ENCODE data around the gene LGR6. TPM values are rescaled to one million over a fixed set of nuclear protein-coding genes. Genes with fewer than 3 reads are reported as not detected.

The LGR6 gene
- total and polyA plus RNA-seq, 10 of the 15 experiments (the other 5 are each of a cell fraction or from before 2014, with no cell fraction given) = not detected

DNA sequence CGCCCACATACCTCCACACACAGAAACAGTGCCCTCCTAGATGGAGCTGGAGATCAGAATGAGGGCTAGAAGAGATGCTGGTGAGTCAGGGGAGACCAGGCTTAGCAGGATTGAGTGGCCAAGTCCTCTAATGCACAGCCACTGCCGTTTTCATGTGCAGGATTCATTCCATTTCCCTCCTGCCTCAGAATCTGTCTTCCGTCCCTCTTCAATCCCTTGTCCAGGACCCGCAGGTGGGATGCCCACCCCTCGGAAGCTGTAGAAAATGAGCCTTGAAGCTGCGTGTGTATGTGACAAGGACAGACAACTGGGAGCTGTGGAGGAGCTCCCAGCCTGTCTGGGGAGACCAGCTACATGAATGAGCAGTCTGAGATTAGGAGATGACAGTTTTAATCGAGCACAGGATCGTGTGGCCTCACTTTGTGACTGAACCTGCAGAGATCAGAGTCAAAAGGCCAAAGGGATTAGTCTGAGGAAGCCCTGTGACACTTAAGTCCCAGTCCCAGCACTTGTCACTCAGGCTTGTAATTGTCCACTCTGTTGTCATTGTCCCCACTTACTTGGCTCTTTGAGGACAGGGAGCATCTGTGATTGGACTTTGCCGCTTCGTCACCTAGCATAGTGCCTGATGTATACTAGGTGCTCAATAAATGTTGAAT lies 22.0 kb downstream of the LGR6 start:
- ATAC-seq (no peak), DNase-seq (ENCODE audit: low read depth, low spot score) (no peak), FAIRE-seq (no peak)
- Histone ChIP-seq H2AFZ (ENCODE audit: control insufficient read depth, low read depth, low read length) (no peak overlapping the region), H3K4me1 (ENCODE audit: control insufficient read depth, insufficient read depth, low read length) (no peaks in the 10 kb centered on the region), H3K27ac (ENCODE audit: control insufficient read depth, insufficient read depth) (no peak overlapping the region), H4K20me1 (ENCODE audit: control insufficient read depth, insufficient read depth) (no peaks in the 10 kb centered on the region), H3K79me2 (ENCODE audit: control insufficient read depth, insufficient read depth, low read length) (no peaks in the 10 kb centered on the region), H3K4me2 (ENCODE audit: control insufficient read depth, insufficient read depth) (no peak overlapping the region), H3K27me3 (replicated peaks in 1 of 2; ENCODE audit: control insufficient read depth in 2 of 2, insufficient read depth in 2 of 2, low read length in 1 of 2) (peaks cover 11 to 15% of the 10 kb centered on the region in 2 experiments), H3K36me3 (ENCODE audit: control insufficient read depth in 2 of 2, insufficient read depth in 2 of 2, low read length in 1 of 2) (no peaks in the 10 kb centered on the region), H3K9me3 (replicated peaks; ENCODE audit: control insufficient read depth, insufficient read depth, low read length) (no peaks in the 10 kb centered on the region), H3K9ac (ENCODE audit: control insufficient read depth, insufficient read depth, low read length) (no peak overlapping the region), H3K4me3 (no peak overlapping the region)
- intact Hi-C loops (cut with micrococcal nuclease; ENCODE audit: unreplicated experiment) (no loop called here), in situ Hi-C loops (cut with MboI) (no loop called here)
- ChIA-PET POLR2A (interaction anchor here (0.6 kb wide), 1 partner anchor 1289 kb away, joined by 3 read pairs; no protein-coding TSS in a partner anchor), SMC1A (ENCODE audit: uncharacterized antibody, unreplicated experiment) (interaction anchor here (1.3 kb wide), 1 partner anchor 9 kb away, joined by 3 read pairs; no protein-coding TSS in a partner anchor), RAD21 (ENCODE audit: unreplicated experiment) (no interaction called here), CTCF (interaction anchor here (1.2 to 1.4 kb wide), 2 partner anchors 31 to 52 kb away, joined by 3 read pairs; no protein-coding TSS in a partner anchor)
- BruUV-seq (replicated peaks) = no TSS peak
- TF ChIP-seq SIN3A (IDR thresholded peaks at IDR 0.05; ENCODE audit: low read depth, low read length) = no peak
- TF ChIP-seq PKNOX1 (IDR thresholded peaks at IDR 0.05) = no peak
- TF ChIP-seq BHLHE40 (IDR thresholded peaks at IDR 0.05; ENCODE audit: borderline replicate concordance in 1 of 2, low read depth in 2 of 2, low read length in 1 of 2) = no peak
- TF ChIP-seq MTA2 (IDR thresholded peaks at IDR 0.05; ENCODE audit: low read depth) = no peak
- TF ChIP-seq TCF7 (IDR thresholded peaks at IDR 0.05; ENCODE audit: borderline replicate concordance) = no peak
- 26% methylated on average over 10 of the region's 10 CpGs for WGBS (ENCODE audit: insufficient coverage, insufficient replicate concordance, low lambda C conversion rate, missing lambda C conversion rate)

GRCh38 chr1:202216691-202217090 lies 23.1 kb downstream of the LGR6 start:
- intact Hi-C loops (cut with micrococcal nuclease; ENCODE audit: unreplicated experiment) = no loop called here
- FAIRE-seq (no peak), ATAC-seq (no peak), DNase-seq (ENCODE audit: low read depth, low spot score) (no peak)
- no peak overlapping the region for H3K4me2 ChIP-seq (ENCODE audit: control insufficient read depth, insufficient read depth)
- no peaks in the 10 kb centered on the region for H3K36me3 ChIP-seq (ENCODE audit: control insufficient read depth in 2 of 2, insufficient read depth in 2 of 2, low read length in 1 of 2)
- H4K20me1 ChIP-seq (ENCODE audit: control insufficient read depth, insufficient read depth) = no peaks in the 10 kb centered on the region
- CTCF ChIA-PET = no interaction called here
- 23% methylated on average over 4 of the region's 4 CpGs for WGBS (ENCODE audit: insufficient coverage, insufficient replicate concordance, low lambda C conversion rate, missing lambda C conversion rate)
- RAD21 ChIA-PET (ENCODE audit: unreplicated experiment) = no interaction called here
- no peaks in the 10 kb centered on the region for H3K4me1 ChIP-seq (ENCODE audit: control insufficient read depth, insufficient read depth, low read length)
- no peak overlapping the region for H3K27ac ChIP-seq (ENCODE audit: control insufficient read depth, insufficient read depth)
- no peaks in the 10 kb centered on the region for H3K79me2 ChIP-seq (ENCODE audit: control insufficient read depth, insufficient read depth, low read length)
- SMC1A ChIA-PET (ENCODE audit: uncharacterized antibody, unreplicated experiment) = no interaction called here
- no peaks in the 10 kb centered on the region for H3K9me3 ChIP-seq (replicated peaks; ENCODE audit: control insufficient read depth, insufficient read depth, low read length)
- H3K9ac ChIP-seq (ENCODE audit: control insufficient read depth, insufficient read depth, low read length) = no peak overlapping the region
- no peak overlapping the region for H3K4me3 ChIP-seq
- in situ Hi-C loops (cut with MboI) = no loop called here
- H2AFZ ChIP-seq (ENCODE audit: control insufficient read depth, low read depth, low read length) = no peak overlapping the region
- POLR2A ChIA-PET = no interaction called here
- peaks cover 11 to 15% of the 10 kb centered on the region in 2 experiments for H3K27me3 ChIP-seq (replicated peaks in 1 of 2; ENCODE audit: control insufficient read depth in 2 of 2, insufficient read depth in 2 of 2, low read length in 1 of 2)
- no TSS peak for BruUV-seq (replicated peaks)
- TF ChIP-seq, protein P1, sequence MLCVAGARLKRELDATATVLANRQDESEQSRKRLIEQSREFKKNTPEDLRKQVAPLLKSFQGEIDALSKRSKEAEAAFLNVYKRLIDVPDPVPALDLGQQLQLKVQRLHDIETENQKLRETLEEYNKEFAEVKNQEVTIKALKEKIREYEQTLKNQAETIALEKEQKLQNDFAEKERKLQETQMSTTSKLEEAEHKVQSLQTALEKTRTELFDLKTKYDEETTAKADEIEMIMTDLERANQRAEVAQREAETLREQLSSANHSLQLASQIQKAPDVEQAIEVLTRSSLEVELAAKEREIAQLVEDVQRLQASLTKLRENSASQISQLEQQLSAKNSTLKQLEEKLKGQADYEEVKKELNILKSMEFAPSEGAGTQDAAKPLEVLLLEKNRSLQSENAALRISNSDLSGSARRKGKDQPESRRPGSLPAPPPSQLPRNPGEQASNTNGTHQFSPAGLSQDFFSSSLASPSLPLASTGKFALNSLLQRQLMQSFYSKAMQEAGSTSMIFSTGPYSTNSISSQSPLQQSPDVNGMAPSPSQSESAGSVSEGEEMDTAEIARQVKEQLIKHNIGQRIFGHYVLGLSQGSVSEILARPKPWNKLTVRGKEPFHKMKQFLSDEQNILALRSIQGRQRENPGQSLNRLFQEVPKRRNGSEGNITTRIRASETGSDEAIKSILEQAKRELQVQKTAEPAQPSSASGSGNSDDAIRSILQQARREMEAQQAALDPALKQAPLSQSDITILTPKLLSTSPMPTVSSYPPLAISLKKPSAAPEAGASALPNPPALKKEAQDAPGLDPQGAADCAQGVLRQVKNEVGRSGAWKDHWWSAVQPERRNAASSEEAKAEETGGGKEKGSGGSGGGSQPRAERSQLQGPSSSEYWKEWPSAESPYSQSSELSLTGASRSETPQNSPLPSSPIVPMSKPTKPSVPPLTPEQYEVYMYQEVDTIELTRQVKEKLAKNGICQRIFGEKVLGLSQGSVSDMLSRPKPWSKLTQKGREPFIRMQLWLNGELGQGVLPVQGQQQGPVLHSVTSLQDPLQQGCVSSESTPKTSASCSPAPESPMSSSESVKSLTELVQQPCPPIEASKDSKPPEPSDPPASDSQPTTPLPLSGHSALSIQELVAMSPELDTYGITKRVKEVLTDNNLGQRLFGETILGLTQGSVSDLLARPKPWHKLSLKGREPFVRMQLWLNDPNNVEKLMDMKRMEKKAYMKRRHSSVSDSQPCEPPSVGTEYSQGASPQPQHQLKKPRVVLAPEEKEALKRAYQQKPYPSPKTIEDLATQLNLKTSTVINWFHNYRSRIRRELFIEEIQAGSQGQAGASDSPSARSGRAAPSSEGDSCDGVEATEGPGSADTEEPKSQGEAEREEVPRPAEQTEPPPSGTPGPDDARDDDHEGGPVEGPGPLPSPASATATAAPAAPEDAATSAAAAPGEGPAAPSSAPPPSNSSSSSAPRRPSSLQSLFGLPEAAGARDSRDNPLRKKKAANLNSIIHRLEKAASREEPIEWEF (IDR thresholded peaks at IDR 0.05; ENCODE audit: insufficient replicate concordance, low read depth, low read length) = no peak
- TF ChIP-seq MEF2B (IDR thresholded peaks at IDR 0.05; ENCODE audit: partially characterized antibody, poor library complexity, severe bottlenecking) = no peak
